HEK293T (cell line): ENCODE results near the gene FBLIM1.

Experiments
- ARNT ChIP-seq: fragments of 450-650 bp; IDR thresholded peaks from 2 replicates; pipeline ENCODE4 v1.6.1; 2017; ENCODE audit warnings: mild to moderate bottlenecking
- BHLHE40 ChIP-seq: fragments of 450-650 bp; IDR thresholded peaks from 2 replicates; pipeline ENCODE4 v1.6.1; 2016; ENCODE audit warnings: mild to moderate bottlenecking, moderate library complexity, borderline replicate concordance
- CTBP1 ChIP-seq: fragments of 450-650 bp; IDR thresholded peaks from 2 replicates; pipeline ENCODE4 v1.6.1; 2016; ENCODE audit warnings: borderline replicate concordance
- ELF4 ChIP-seq: fragments of 450-650 bp; IDR thresholded peaks from 2 replicates; pipeline ENCODE4 v1.6.1; 2017; ENCODE audit warnings: antibody characterized with exemption
- FOXK2 ChIP-seq: fragments of 450-650 bp; IDR thresholded peaks from 2 replicates; pipeline ENCODE4 v1.6.1; 2016; ENCODE audit warnings: mild to moderate bottlenecking
- FOXM1 ChIP-seq: fragments of 450-650 bp; IDR thresholded peaks from 2 replicates; pipeline ENCODE4 v1.6.1; 2017; ENCODE audit warnings: mild to moderate bottlenecking, borderline replicate concordance
- HDGF ChIP-seq: fragments of 450-650 bp; IDR thresholded peaks from 2 replicates; pipeline ENCODE4 v1.6.1; 2017; ENCODE audit warnings: antibody characterized with exemption, borderline replicate concordance
- L3MBTL2 ChIP-seq: fragments of 450-650 bp; conservative IDR thresholded peaks from 2 replicates; pipeline ENCODE4 v1.6.1; 2016; ENCODE audit warnings: mild to moderate bottlenecking
- LEF1 ChIP-seq: fragments of 450-650 bp; IDR thresholded peaks from 2 replicates; pipeline ENCODE4 v1.6.1; 2017; ENCODE audit warnings: mild to moderate bottlenecking, borderline replicate concordance
- NFRKB ChIP-seq: fragments of 450-650 bp; IDR thresholded peaks from 2 replicates; pipeline ENCODE4 v1.6.1; 2016; ENCODE audit warnings: mild to moderate bottlenecking, moderate library complexity
- SP1 ChIP-seq: fragments of 450-650 bp; IDR thresholded peaks from 2 replicates; pipeline ENCODE4 v1.6.1; 2017
- SUZ12 ChIP-seq: fragments of 450-650 bp; IDR thresholded peaks from 2 replicates; pipeline ENCODE4 v1.6.1; 2016; ENCODE audit warnings: mild to moderate bottlenecking
- ZNF384 ChIP-seq: fragments of 450-650 bp; IDR thresholded peaks from 2 replicates; pipeline ENCODE4 v1.6.1; 2016
- TF ChIP-seq, protein P1 (sequence below): fragments of 450-650 bp; IDR thresholded peaks from 2 replicates; pipeline ENCODE4 v1.6.1; 2016

DNA sequence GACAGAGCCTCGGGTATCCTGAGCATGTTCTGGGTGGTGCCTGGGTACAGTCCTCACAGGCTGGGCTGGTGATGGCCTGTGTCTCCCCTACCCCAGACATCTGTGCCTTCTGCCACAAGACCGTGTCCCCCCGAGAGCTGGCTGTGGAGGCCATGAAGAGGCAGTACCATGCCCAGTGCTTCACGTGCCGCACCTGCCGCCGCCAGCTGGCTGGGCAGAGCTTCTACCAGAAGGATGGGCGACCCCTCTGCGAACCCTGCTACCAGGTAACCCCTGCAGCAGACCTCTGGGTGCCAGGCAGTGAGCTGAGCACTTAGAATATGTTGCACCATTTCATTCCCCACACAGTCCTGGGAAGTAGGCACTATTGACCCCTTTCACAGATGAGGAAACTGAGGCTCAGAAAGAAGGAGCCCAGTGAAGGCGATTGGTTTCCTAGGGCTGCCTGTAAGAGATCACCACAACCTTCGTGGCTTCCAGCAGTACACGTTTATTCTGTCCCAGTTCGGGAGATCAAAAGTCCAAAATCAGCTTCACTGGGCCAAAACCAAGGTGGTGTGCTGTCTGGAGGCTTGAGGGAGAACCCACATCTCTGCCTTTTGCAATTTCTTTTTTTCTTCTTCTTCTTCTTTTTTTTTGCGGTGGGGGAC lies 11.8 kb downstream of the FBLIM1 start:
- TF ChIP-seq FOXM1: no peak
- no peak for TF ChIP-seq NFRKB
- TF ChIP-seq SP1: no peak
- TF ChIP-seq ELF4: no peak
- no peak for TF ChIP-seq BHLHE40
- TF ChIP-seq LEF1: no peak
- no peak for TF ChIP-seq FOXK2
- TF ChIP-seq SUZ12: no peak
- TF ChIP-seq HDGF: no peak
- no peak for TF ChIP-seq CTBP1
- TF ChIP-seq L3MBTL2: no peak
- no peak for TF ChIP-seq ZNF384
- TF ChIP-seq, protein P1, sequence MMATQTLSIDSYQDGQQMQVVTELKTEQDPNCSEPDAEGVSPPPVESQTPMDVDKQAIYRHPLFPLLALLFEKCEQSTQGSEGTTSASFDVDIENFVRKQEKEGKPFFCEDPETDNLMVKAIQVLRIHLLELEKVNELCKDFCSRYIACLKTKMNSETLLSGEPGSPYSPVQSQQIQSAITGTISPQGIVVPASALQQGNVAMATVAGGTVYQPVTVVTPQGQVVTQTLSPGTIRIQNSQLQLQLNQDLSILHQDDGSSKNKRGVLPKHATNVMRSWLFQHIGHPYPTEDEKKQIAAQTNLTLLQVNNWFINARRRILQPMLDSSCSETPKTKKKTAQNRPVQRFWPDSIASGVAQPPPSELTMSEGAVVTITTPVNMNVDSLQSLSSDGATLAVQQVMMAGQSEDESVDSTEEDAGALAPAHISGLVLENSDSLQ: no peak
- no peak for TF ChIP-seq ARNT
